Lower leg skin (tissue), 4 donors: Measurements from ENCODE around the gene TIMM10B. TPM values are rescaled to one million over a fixed set of nuclear protein-coding genes. Genes with fewer than 3 reads are reported as not detected.

Experiments used
- DNase-seq, 2 donors: peaks; one replicate each; pipeline ENCODE4 v3.0.0-alpha.2; 2019; ENCODE audit warnings: low spot score in 2 of 2
- H3K4me3 ChIP-seq: fragments of 200-600 bp; sonication (generic); 2 replicates; pipeline ENCODE4 v1.5.1; 2017; ENCODE audit warnings: mild to moderate bottlenecking, low read depth; ENCODE audit not compliant: poor library complexity, severe bottlenecking
- CTCF ChIP-seq, 3 donors: fragments of 450-650 bp; IDR thresholded peaks; one replicate each; pipeline ENCODE4 v1.5.1; 2016; ENCODE audit warnings: antibody characterized with exemption in 3 of 3, mild to moderate bottlenecking in 3 of 3, moderate library complexity in 2 of 3
- POLR2A ChIP-seq, 2 donors: fragments of 450-650 bp; IDR thresholded peaks; one replicate each; pipeline ENCODE4 v1.6.1; 2016 to 2017; ENCODE audit warnings: antibody characterized with exemption in 2 of 2, mild to moderate bottlenecking in 1 of 2, moderate library complexity in 1 of 2
- WGBS, 2 donors: methylation state at CpG; one replicate each; pipeline ENCODE4 v1.1.5; 2018; 5-methylcytosine and 5-hydroxymethylcytosine counted together
- intact Hi-C: fragments of 100-400 bp; cut with DNase I; formaldehyde crosslinking; loops from one replicate; pipeline ENCODE4 v1.15.0; 2023; ENCODE audit warnings: low total_unique reads
- total RNA-seq, 4 donors: library from RNA; depleted of rRNA; stranded (reverse); fragments of >200 nt; gene quantifications; one replicate each; pipeline ENCODE4 v1.1.0, GENCODE V29; 2016

The TIMM10B gene
- total RNA-seq, 4 donors from 2014 or later: 20.1 to 28.0 (median 21.9) TPM

GRCh38 chr11:6523253-6523652, 42.0 kb downstream of the TIMM10B start:
- TF ChIP-seq CTCF (IDR thresholded peaks at IDR 0.05) (no peak), POLR2A (IDR thresholded peaks at IDR 0.05) (no peak)

GRCh38 chr11:6526411-6527135, 45.3 kb downstream of the TIMM10B start:
- 79 to 89% methylated on average over 3 of the region's 3 CpGs for WGBS, 2 donors
- intact Hi-C loops: no loop called here
- H3K4me3 ChIP-seq: no peak overlapping the region
- no peak for DNase-seq
- TF ChIP-seq POLR2A (IDR thresholded peaks at IDR 0.05) (no peak), CTCF (IDR thresholded peaks at IDR 0.05) (no peak)

More at GRCh38 chr11:6523253-6523652, 42.0 kb downstream of the TIMM10B start:
- intact Hi-C loops: no loop called here
- no peak for DNase-seq
- 2 to 73% methylated on average over 1 of the region's 1 CpG for WGBS, 2 donors
- no peak overlapping the region for H3K4me3 ChIP-seq

GRCh38 chr11:6529266-6529665, 48.0 kb downstream of the TIMM10B start:
- intact Hi-C loops: no loop called here

GRCh38 chr11:6530848-6531247, 49.5 kb downstream of the TIMM10B start:
- TF ChIP-seq CTCF (IDR thresholded peaks at IDR 0.05) (no peak), POLR2A (IDR thresholded peaks at IDR 0.05) (no peak)
- H3K4me3 ChIP-seq: no peak overlapping the region
- 90 to 95% methylated on average over 2 of the region's 2 CpGs for WGBS, 2 donors
- DNase-seq: no peak
- intact Hi-C loops: no loop called here

More at GRCh38 chr11:6529266-6529665, 48.0 kb downstream of the TIMM10B start:
- no peak for DNase-seq
- 86 to 95% methylated on average over 2 of the region's 2 CpGs for whole genome bisulfite sequencing, 2 donors
- no peak overlapping the region for H3K4me3 ChIP-seq
- TF ChIP-seq POLR2A (IDR thresholded peaks at IDR 0.05): no peak
- no peak for TF ChIP-seq CTCF (IDR thresholded peaks at IDR 0.05)

GRCh38 chr11:6531267-6531752, 50.0 kb downstream of the TIMM10B start:
- intact Hi-C loops: no loop called here
- TF ChIP-seq POLR2A (IDR thresholded peaks at IDR 0.05) (no peak), CTCF (IDR thresholded peaks at IDR 0.05) (peak in 1 of 3 donors; percentile 65)
- no peak for DNase-seq
- 0% methylated on average over 1 of the region's 1 CpG for WGBS, 2 donors
- no peak overlapping the region for H3K4me3 ChIP-seq

Other genes starting within 250 kb of the TIMM10B start
- 10 to 100 TPM; 47.0 to 97.9 (median 60.2) TPM for gene FHIP1B, start 246.9 kb upstream of the TIMM10B start, total RNA-seq
- not detected for gene CNGA4, start 242.4 kb upstream of the TIMM10B start, total RNA-seq
- under 1 TPM in 3 of 4 donors, not detected in 1; 0.13 to 0.71 (median 0.46) TPM for gene CCKBR, start 221.7 kb upstream of the TIMM10B start, total RNA-seq
- 10 to 100 TPM; 27.1 to 96.9 (median 48.9) TPM for gene CAVIN3, start 161.0 kb upstream of the TIMM10B start, total RNA-seq
- gene SMPD1, start 91.0 kb upstream of the TIMM10B start, total RNA-seq: 10 to 100 TPM; 49.2 to 91.6 (median 63.6) TPM
- 10 to 100 TPM; 19.7 to 23.4 (median 20.2) TPM for gene APBB1, start 62.4 kb upstream of the TIMM10B start, total RNA-seq
- gene HPX, start 40.5 kb upstream of the TIMM10B start, total RNA-seq: 1 to 10 TPM in 3 of 4 donors, under 1 TPM in 1; 0.42 to 1.2 (median 1.1) TPM
- 10 to 100 TPM; 19.2 to 24.1 (median 22.4) TPM for gene TRIM3, start 7.6 kb upstream of the TIMM10B start, total RNA-seq
- gene ARFIP2, start 170 bp upstream of the TIMM10B start, total RNA-seq: 10 to 100 TPM; 56.6 to 77.5 (median 63.9) TPM
- 10 to 100 TPM in 2 of 4 donors, 1 to 10 TPM in 2; 5.9 to 13.6 (median 8.4) TPM for gene DNHD1, start 15.8 kb downstream of the TIMM10B start, total RNA-seq
- gene RRP8, start 122.1 kb downstream of the TIMM10B start, total RNA-seq: 10 to 100 TPM; 14.9 to 22.7 (median 18.0) TPM
- 10 to 100 TPM; 68.1 to 91.0 (median 74.8) TPM for gene ILK, start 122.3 kb downstream of the TIMM10B start, total RNA-seq
- gene TAF10, start 130.7 kb downstream of the TIMM10B start, total RNA-seq: 100 to 1,000 TPM in 1 of 4 donors, 10 to 100 TPM in 3; 41.1 to 105 (median 61.8) TPM
- gene TPP1, start 137.9 kb downstream of the TIMM10B start, total RNA-seq: 10 to 100 TPM; 49.6 to 65.3 (median 57.9) TPM
- gene DCHS1, start 174.3 kb downstream of the TIMM10B start, total RNA-seq: 1 to 10 TPM; 4.0 to 9.0 (median 5.4) TPM
- 100 to 1,000 TPM in 1 of 4 donors, 10 to 100 TPM in 3; 16.8 to 115 (median 30.5) TPM for gene MRPL17, start 201.8 kb downstream of the TIMM10B start, total RNA-seq